Body of pancreas (tissue), 4 donors: ENCODE data around the gene ABCD1.

Experiments used
- CTCF ChIP-seq, 7 experiments: fragments of 450-650 bp in 4 of 7; fragments of 200-600 bp in 3 of 7; sonication (generic) in 3 of 7; IDR thresholded peaks; one replicate each; pipeline ENCODE4 v1.5.1; 2016 to 2019; ENCODE audit warnings: antibody characterized with exemption in 7 of 7
- POLR2A ChIP-seq, 3 donors: fragments of 450-650 bp; IDR thresholded peaks; one replicate each; pipeline ENCODE4 v1.6.1; 2016; ENCODE audit warnings: antibody characterized with exemption in 3 of 3, mild to moderate bottlenecking in 2 of 3

DNA sequence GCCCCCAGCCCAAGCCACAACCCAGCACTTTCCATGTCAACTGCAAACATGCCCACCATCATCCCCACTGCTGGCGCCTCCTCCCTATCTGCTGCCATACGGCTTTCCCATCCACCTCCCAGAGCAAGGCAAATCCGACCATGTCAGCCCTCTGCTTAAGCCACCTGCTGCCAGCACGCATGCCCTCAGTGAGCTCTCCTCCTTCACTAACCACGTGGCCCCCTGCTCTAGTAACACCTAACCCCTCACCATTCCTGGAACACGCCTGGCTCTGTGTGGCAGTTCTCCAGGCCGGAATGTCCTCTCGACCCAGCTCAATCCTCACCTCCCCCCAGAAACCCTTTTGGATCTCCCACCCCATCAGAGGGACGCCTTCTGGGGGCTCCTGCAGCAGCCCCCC is 17.9 kb upstream of the ABCD1 start:
- TF ChIP-seq CTCF (IDR thresholded peaks at IDR 0.05), result no peak
- TF ChIP-seq POLR2A (IDR thresholded peaks at IDR 0.05), result no peak
